Measurements from ENCODE around the gene THSD7B. TPM values are rescaled to one million over a fixed set of nuclear protein-coding genes. Genes with fewer than 3 reads are reported as not detected.
"Not testable (repeated sequence)": the region's sequence is repeated elsewhere in the genome, so short reads cannot be mapped to it uniquely, and the experiment has no call there.

THSD7B gene
- total RNA-seq, 1 donor from 2014 or later: 0.59 TPM

DNA sequence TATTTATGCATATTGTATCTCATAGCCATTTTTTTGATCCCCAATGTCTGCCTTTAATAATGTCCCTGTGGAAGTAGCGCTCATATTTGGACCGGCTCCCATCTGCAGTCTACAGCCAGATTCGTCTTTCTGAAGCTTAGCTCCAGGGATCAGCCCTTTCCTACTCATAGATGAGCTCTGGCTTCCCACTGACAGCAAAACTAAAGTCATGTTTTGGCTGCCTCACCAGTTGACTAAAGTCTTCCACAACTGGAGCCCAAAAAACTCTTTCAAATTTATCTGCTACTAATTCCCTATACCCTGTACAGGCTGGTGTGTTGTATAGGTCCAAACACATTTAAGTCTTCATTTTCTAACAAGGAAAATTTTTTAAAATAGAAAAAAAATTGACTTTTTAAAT is 904.8 kb downstream of the THSD7B start:
- no peak for ATAC-seq (ENCODE audit: poor library complexity)
- intact Hi-C loops (cut with DNase I): loop anchor here (10.0 kb wide), 1 partner anchor 205 kb away; no protein-coding TSS in a partner anchor

DNA sequence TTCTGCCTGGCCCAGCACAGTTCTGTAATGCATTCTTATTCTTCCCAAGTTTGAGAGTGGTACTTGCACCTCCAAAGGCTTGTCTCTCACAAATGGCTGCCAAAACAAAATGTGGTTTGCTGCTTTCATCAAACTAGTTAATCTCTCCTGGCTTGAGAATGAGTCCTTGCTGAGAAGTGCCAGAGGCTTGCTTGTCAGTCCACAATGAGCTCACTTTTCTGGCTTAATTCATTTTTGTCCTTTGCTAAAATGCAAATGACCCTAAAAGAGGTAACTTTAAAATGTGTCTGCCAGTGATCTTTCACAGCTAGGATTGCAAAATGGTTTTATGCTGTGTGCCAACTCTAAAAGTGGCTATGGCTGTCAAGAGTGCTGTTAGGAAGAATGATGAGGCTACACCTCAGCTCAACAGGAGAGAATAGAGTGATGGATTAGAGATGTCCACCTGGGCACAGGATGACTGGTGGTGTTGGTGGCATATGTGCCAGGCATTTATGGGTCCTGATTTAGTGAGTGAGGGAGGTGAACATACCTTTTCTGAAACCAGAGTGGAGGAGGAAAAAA is 907.7 kb downstream of the THSD7B start:
- ATAC-seq (ENCODE audit: poor library complexity): peak; percentile 93
- intact Hi-C loops (cut with DNase I): loop anchor here (10.0 kb wide), 1 partner anchor 208 kb away; no protein-coding TSS in a partner anchor
- DNase-seq: no peak

More for the DNA sequence above, 904.8 kb downstream of the THSD7B start:
- no peak for DNase-seq

- no peak for ATAC-seq (ENCODE audit: poor library complexity)
- intact Hi-C loops (cut with DNase I): loop anchor here (10.0 kb wide), 1 partner anchor 210 kb away; no protein-coding TSS in a partner anchor
- no peak for DNase-seq
Observed at GRCh38 chr2:137674991-137675390, 909.6 kb downstream of the THSD7B start.

- intact Hi-C loops (cut with DNase I): loop anchor here (10.0 kb wide), 1 partner anchor 211 kb away; no protein-coding TSS in a partner anchor
- no peak for ATAC-seq (ENCODE audit: poor library complexity)
Observed at GRCh38 chr2:137675584-137676327, 910.4 kb downstream of the THSD7B start.

GRCh38 chr2:137676346-137676745 is 911.0 kb downstream of the THSD7B start:
- no peak for DNase-seq
- no peak for ATAC-seq (ENCODE audit: poor library complexity)
- intact Hi-C loops (cut with DNase I): loop anchor here (10.0 kb wide), 1 partner anchor 212 kb away; no protein-coding TSS in a partner anchor

More at GRCh38 chr2:137675584-137676327, 910.4 kb downstream of the THSD7B start:
- no peak for DNase-seq

DNA sequence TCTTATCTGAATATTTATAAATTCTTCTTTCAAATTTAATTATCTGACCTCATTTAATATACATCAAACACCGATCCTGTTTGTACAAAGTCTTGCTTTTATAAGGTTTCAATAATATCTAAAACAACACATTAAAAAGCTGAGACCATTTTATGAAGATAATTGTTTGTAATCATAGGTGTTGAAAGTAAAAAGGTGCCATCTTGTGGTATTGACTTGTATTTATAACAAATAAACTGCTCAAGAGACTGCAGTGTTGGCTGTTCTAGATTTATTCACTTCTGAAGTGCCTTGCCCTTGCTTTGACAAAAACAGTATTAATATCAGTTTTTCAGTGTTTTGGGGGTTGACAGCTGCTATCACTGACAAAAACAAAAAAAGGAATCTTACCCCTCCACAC is 912.1 kb downstream of the THSD7B start:
- DNase-seq: no peak
- intact Hi-C loops (cut with DNase I): loop anchor here (10.0 kb wide), 1 partner anchor 213 kb away; no protein-coding TSS in a partner anchor
- ATAC-seq (ENCODE audit: poor library complexity): no peak

DNA sequence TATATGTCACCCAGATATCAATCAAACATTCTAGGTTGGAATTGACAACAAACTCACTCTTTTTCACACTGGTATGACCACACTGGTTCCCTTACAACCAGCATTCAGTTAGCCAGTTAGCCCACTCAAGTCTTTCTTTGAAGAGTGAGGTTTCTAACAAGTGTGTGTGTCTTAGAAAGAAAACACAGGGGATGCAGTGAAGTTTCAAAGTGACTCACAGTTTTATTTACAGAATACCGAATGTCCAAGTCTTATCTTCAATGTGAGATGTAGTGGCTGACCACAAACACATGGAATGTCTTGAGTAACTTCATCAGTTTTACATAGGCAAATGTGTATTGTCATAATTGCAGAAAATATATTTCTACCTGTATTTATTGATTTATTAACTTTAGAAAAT is 924.2 kb downstream of the THSD7B start:
- ATAC-seq (ENCODE audit: poor library complexity) (no peak), DNase-seq (no peak)
- intact Hi-C loops (cut with DNase I): no loop called here

- ATAC-seq (ENCODE audit: poor library complexity): no peak
- no peak for DNase-seq
- intact Hi-C loops (cut with DNase I): no loop called here
Observed at GRCh38 chr2:137693534-137693933, 928.2 kb downstream of the THSD7B start.

DNA sequence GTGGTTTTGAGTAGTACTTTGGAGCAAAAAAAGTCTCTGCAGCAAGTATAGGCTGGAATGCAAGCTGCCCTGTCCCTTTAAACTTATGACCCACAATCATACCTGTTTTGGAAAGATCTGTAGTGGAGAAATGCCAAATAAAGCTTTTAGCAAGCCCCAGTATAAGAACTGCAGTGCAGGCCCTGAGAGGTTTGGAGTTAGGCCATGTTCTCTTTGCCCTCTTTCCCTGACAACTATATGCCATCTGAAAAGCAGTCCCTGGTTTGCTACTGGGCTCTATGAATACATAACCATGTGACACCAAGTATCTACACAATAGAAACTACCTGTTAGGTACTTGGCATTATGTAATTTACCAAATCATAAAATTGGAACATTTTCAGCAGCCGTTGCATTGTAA is 931.6 kb downstream of the THSD7B start:
- intact Hi-C loops (cut with DNase I): no loop called here
- DNase-seq (no peak), ATAC-seq (ENCODE audit: poor library complexity) (peak; percentile 88)

- ATAC-seq (ENCODE audit: poor library complexity); intact Hi-C loops (cut with DNase I); DNase-seq: not testable (repeated sequence)
Observed at GRCh38 chr2:137700250-137700649, 934.9 kb downstream of the THSD7B start.

DNA sequence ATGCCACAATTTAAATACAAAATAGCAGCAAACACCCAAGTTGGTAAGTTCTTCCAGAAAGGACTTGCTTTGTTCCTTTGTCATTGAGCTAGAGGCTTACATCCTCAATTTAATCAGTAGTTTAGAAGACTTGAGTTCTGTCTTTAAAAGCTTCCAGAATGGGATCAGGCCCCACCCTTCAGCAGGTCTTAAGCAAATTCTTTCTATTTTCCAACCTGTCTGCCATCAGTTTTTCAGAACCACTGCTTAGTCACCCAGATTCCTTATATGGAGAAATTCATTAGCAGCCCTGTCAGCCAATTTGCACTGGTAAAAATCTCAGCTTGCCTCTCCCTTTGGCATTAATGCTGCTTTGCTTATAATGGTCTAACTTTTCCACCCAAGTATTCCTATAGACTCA is 935.3 kb downstream of the THSD7B start:
- ATAC-seq (ENCODE audit: poor library complexity) (no peak), DNase-seq (no peak)
- intact Hi-C loops (cut with DNase I): no loop called here

- ATAC-seq (ENCODE audit: poor library complexity): no peak
- intact Hi-C loops (cut with DNase I): no loop called here
- no peak for DNase-seq
Observed at GRCh38 chr2:137705296-137705695, 940.0 kb downstream of the THSD7B start.

GRCh38 chr2:137706786-137707613 is 941.7 kb downstream of the THSD7B start:
- peak; percentile 43 for DNase-seq
- intact Hi-C loops (cut with DNase I): no loop called here
- ATAC-seq (ENCODE audit: poor library complexity): no peak

- intact Hi-C loops (cut with DNase I): no loop called here
- ATAC-seq (ENCODE audit: poor library complexity) (no peak), DNase-seq (no peak)
Observed at GRCh38 chr2:137708311-137708710, 943.0 kb downstream of the THSD7B start.

GRCh38 chr2:137715731-137716191 is 950.4 kb downstream of the THSD7B start:
- ATAC-seq (ENCODE audit: poor library complexity) (no peak), DNase-seq (no peak)
- intact Hi-C loops (cut with DNase I): no loop called here

- DNase-seq: no peak
- no peak for ATAC-seq (ENCODE audit: poor library complexity)
- intact Hi-C loops (cut with DNase I): no loop called here
Observed at GRCh38 chr2:137718786-137719185, 953.4 kb downstream of the THSD7B start.

GRCh38 chr2:137721733-137722132 is 956.4 kb downstream of the THSD7B start:
- ATAC-seq (ENCODE audit: poor library complexity): no peak
- intact Hi-C loops (cut with DNase I): no loop called here
- DNase-seq: no peak

DNA sequence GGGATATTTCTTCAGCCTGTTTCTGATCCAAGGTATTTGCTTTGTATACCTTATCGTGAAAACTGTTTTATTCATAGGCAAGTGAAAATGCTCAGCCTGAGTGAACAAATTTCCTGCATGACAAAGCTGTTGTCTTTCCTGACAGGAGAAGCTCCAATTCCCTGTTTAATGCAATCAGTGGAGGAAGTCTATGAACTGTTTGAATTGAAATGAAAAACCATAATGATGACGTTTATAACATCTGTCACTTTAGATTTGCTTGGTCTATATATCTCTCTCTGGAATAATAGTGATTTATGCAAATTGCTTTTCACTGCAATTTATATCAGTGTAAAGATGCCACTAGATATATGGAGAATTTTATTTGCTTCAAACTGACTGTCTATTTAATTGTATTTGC is 959.6 kb downstream of the THSD7B start:
- DNase-seq (no peak), ATAC-seq (ENCODE audit: poor library complexity) (no peak)
- intact Hi-C loops (cut with DNase I): no loop called here

Data from Right ventricle myocardium superior (tissue), 1 donor.